ENCODE measurements around the gene USP48. TPM values are rescaled to one million over a fixed set of nuclear protein-coding genes. Genes with fewer than 3 reads are reported as not detected.

Gene USP48
- total RNA-seq, 1 experiment from 2014 or later: 60.9 TPM

DNA sequence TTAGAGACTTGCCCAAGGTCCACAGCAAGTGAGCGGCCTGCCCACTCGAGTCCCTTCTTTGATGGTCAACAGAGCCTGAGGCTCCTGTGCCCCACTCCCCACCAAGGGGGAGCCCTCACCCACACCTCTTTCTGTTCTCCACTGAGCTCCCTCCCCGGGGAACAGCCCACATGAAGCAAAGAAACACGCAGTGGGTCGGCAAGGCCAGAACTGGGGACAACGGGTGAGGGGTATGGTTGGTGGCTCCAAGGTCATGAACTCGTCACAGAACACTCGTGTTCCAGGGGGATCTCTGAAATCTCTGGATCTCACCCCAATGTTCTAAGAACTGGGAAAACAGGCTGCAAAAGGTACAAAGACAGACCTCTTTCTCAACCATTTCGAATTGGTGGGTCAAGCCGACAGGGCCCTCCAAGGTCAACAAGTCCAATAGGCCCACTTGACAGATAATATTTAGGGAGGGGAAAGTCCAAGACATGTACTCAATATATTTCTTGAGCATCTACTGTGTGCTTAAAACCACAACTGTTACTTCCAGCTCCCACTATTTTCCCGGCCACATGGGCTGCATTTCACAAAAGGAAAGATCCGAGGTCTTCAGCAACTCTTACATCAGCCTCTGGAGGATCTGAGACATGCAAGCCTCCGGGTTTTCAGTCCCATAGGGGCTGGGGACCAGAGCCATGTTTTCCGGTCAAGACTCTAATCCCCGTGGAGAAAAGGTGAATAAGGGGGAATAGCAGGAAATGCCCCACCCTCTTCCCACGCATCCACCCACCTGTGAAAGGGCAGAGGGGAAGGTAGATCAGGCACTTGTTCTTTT is 112.7 kb downstream of the USP48 start:
- H3K27me3 ChIP-seq: no peaks in the 10 kb centered on the region
- peaks cover 23% of the 10 kb centered on the region for H3K4me1 ChIP-seq
- H3K9me3 ChIP-seq (replicated peaks): no peaks in the 10 kb centered on the region
- DNase-seq: no peak
- no peaks in the 10 kb centered on the region for H3K36me3 ChIP-seq
- H3K4me3 ChIP-seq: no peak overlapping the region
- no peak overlapping the region for H3K27ac ChIP-seq

DNA sequence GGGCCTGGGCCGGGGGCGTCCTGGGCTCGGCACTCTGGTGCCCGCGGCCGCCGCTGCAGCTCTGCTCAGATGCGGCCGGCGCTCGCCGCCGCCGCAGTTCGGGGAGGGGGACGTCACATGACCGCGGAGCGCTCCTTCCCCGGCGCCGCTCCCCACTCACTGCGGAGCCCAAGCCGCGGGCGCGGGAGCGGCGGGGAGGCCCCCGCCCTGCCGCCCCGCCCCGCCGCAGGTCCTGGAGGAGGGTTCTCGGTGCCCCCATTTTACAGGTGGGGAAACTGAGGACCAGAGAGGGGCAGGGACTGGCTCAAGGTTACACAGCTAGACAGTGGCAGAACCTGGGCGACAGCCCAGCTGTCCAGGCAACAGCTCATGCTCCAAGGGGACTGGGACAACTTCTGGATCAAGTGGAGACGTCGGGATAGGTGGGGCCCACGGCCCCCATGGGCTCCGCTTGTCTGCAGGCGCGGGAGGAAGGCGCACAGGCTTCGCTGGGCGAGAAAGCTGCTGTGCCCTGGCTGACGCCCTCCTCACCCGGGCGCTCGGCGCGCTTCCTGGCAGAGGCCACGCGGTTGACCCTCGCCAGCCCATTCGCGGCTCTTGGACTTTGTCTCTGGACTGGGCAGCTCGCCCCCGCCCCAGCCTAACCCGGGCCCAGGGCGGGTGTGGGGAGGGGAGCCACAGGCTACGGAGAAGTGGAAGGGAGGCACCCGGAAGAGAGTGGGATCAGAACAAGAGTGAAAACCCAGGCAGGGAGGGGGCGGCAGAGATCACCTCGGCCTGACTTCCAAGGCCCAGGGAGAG is 113.5 kb downstream of the USP48 start, which contains the start of gene RAP1GAP:
Gene RAP1GAP, minus strand, starts transcription at position 100 of the 801 bp plus-strand sequence. CDS start 49,325 bp downstream, outside the sequence.
- H3K4me3 ChIP-seq: peak within 1 kb of the TSS; percentile 60
- H3K36me3 ChIP-seq: no peaks in the 10 kb centered on the region
- no peak for DNase-seq
- no peak within 1 kb of the TSS for H3K27ac ChIP-seq
- no peaks in the 10 kb centered on the region for H3K9me3 ChIP-seq (replicated peaks)
- H3K4me1 ChIP-seq: peaks cover 23% of the 10 kb centered on the region
- no peaks in the 10 kb centered on the region for H3K27me3 ChIP-seq

DNA sequence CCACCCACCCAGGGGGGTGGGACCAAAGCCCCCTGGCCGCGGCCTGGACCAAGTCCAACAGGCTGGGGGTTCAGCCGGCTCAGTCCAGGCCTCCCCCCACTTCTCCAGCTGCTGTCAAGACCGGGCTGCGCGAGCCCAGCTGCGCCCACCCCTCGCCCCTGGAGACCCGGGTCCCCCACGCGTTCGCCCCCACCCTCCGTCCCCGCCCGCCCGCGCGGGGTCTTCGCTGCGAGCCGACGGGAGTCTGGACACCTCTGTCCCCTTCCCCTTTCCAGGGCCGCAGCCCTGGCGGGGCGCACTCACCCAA is 114.0 kb downstream of the USP48 start:
- Histone ChIP-seq H3K4me3 (peak overlapping the region; percentile 60), H3K27me3 (no peaks in the 10 kb centered on the region)
- no peak for DNase-seq

DNA sequence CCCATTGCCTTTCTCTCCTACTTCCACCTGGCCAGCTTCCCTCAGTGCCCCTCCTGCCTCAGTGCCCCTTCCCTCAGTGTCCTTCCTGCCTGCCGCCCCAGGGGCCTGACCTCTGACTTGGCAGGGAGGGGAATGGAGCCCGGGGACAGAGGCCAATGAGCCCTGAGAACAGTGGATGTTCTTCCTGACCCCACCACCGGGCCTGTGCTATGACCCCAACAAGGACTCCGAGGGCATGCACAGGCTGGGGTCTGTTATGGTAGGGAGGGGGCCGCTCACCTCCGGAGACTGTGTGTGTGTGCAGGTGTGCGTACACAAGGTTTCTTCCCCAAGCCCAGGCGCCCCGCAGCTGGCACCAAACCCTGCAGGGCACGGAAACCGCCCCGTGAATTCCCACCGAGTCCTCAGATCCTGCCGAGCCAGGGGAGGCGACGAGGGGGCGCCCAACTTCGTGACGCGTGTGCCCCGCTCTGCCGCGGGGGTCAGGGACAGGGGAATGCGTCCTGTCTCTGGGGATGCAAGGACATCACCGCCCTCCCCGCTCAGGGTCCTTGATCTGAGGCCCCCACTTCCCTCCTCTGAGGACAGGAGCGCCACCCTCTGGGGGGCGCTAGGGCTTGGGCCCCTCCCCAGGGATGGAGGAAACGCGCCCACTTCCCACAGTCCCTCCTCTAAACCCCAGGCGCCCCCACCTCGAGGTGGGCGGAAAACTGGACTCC is 114.6 kb downstream of the USP48 start:
- no peaks in the 10 kb centered on the region for H3K9me3 ChIP-seq (replicated peaks)
- H3K27ac ChIP-seq: no peak overlapping the region
- no peaks in the 10 kb centered on the region for H3K27me3 ChIP-seq
- peak overlapping the region; percentile 60 for H3K4me3 ChIP-seq
- no peaks in the 10 kb centered on the region for H3K36me3 ChIP-seq
- peaks cover 17% of the 10 kb centered on the region for H3K4me1 ChIP-seq
- DNase-seq: no peak

More for the DNA sequence above, 114.0 kb downstream of the USP48 start:
- Histone ChIP-seq H3K36me3 (no peaks in the 10 kb centered on the region), H3K27ac (no peak overlapping the region), H3K4me1 (peaks cover 22% of the 10 kb centered on the region), H3K9me3 (replicated peaks) (no peaks in the 10 kb centered on the region)

DNA sequence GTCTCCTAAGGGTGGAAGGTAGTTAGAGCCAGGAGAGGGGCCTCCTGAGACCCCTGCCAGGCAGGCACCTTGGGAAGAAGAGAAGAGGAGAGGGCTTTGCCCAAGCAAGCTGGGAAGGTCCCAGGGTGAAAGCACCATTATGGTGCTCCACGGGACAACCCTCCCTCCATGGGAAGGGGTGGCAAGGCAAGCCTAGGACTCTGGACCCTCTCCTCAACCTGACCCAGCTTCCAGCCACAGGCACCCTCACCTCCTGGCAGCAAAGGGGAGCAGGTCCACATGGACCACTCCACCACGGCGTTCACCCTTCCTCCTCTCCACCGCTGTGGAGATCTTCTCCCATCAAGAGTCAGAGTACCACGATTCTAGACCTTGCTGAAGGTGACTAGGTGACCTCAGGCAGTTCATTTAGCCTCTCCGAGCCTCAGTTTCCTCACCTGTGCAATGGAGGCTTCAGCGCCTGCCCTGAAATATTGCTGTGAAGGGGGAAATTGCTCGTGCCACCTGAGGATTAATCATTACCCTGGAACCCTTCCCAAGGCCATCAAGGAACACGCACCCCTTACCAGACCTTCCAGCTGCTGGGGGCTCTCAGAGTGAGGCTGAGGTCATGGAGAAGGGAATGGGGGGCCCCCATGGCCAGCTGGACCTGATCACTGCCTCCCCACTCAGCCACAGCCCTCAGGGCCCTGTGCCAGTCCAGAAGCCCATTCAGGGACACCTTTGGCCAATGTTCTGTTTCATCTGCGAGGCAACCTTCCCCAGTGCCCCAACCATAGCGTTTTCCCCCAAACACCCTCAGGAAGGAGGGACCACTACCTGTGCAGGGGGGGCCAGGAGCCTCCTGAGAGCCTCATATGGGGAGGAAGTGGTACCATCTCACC is 115.4 kb downstream of the USP48 start:
- Histone ChIP-seq H3K27me3 (no peaks in the 10 kb centered on the region), H3K27ac (no peak overlapping the region), H3K36me3 (no peaks in the 10 kb centered on the region), H3K4me3 (no peak overlapping the region), H3K4me1 (peaks cover 9% of the 10 kb centered on the region), H3K9me3 (replicated peaks) (no peaks in the 10 kb centered on the region)
- DNase-seq: no peak

DNA sequence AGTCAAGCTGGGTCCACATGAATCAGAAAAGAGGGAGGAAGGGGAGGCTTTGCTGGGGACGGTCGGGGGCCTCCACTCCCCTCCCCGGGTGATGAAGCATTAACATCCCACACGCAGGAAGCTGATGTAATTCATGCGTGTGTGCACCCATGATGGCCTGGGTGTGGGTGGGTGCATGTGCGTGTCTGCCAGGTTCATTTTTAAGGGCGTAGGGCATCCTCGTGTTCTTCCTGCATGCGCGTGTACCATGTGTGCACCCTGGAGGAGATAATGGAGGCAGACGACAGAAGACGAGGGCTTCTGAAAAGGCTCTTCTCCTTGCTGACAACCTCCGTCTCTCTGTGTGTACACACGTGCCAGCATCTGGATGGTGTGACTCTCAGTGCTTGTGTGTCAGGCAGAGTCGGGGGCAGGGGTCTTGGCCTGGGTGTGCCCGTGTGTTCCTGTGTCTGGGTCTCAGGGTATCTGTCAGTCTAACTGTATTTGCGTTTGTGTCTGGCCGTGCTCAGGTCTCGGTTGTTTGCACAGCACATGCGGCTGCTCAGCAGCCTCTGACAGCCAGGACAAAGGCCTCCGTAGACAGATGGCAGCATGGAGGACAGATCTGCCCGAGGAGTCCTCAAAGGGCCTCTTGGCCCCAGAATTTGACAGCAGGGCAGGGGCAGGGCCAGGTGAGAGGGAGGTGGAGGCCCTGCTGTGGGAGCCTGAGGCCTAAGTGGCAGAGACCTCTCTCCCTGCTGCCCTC is 116.2 kb downstream of the USP48 start:
- DNase-seq: no peak
- Histone ChIP-seq H3K9me3 (replicated peaks) (no peaks in the 10 kb centered on the region), H3K27ac (no peak overlapping the region), H3K27me3 (no peaks in the 10 kb centered on the region), H3K36me3 (no peaks in the 10 kb centered on the region), H3K4me3 (no peak overlapping the region), H3K4me1 (peaks cover 9% of the 10 kb centered on the region)

DNA sequence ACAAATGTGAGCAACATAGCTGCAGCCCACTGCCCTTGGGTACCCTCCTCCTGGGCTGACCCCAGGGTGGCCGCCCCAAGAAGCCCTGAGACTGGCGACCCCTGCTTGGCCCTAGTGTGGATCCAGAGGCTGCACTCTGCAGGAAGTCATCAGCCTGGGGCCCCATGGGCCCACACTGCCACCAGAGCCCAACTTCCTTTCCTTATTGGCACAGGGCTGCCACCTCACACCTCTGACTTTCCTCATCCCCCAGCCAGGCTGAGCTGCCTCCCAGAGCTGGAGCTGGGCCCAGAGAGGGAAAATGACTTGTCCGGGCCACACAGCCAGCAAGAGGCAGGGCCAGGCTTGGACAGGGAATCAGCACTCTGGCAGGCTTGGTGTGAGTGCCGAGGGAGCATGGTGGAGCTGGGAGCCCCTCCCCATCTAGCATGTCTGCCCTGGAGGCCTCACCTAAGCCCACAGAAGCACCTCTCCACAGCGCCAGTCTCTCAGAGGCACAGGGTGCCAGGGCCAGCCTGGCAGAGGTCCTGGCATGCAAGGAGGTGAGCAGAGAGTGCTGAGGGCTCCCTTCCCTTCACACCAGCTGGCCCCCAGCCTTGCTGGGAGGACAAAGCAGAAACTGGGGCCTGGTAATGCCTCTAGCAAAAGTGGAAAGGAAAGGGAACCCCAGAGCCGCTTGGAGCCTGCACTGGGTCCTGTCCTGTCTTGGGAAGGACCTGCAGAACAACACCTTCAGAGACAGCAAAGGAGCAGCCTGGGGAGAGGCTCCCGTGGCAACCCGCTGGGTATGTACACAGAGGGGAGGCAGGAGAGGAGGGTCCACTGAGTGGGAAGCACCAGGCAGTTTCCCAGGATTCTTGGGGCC is 117.0 kb downstream of the USP48 start:
- no peak for DNase-seq
- Histone ChIP-seq H3K4me3 (no peak overlapping the region), H3K4me1 (peaks cover 9% of the 10 kb centered on the region), H3K9me3 (replicated peaks) (no peaks in the 10 kb centered on the region), H3K27ac (no peak overlapping the region), H3K27me3 (no peaks in the 10 kb centered on the region), H3K36me3 (no peaks in the 10 kb centered on the region)

DNA sequence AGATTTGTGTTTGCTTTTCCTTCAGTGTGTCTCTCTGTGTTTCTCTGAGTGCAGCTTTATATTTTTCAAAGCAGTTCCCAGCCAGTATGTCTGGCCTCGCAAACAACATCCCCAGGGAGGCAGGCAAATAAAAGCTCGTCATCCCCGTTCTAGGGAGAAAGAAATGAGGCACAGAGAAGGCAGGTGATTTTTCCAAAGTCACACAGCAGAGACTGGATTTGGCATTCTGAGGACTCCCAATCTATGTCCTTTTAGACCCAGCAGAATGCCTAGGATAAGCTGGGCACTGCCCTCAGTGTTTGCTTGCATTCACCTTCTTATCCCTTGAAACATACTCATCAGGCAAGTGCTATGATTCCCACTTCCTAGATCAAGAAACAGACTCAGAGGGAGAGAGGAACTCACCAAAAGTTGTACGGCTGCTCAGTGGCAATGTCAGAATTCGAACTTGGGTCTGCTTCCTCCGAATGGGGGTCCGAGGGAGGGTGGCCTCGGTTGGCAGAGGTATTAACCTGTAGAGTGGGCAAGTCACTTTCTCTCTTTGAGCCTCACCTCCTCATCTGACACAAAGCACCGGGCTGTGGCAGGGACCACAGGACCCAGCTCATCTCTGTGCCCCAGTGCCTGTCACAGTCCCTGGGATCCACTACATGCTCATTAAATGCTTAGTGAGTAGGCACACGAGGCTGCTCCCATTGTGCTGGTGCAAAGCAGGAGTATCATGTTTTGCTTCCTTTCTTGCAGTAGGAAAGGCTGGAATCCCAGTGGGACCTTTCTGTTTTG is 118.0 kb downstream of the USP48 start:
- no peak overlapping the region for H3K4me3 ChIP-seq
- no peak for DNase-seq
- H3K27ac ChIP-seq: no peak overlapping the region
- no peaks in the 10 kb centered on the region for H3K36me3 ChIP-seq
- H3K27me3 ChIP-seq: no peaks in the 10 kb centered on the region
- peaks cover 3% of the 10 kb centered on the region; the same call in 1 of the 2 replicates for H3K4me1 ChIP-seq
- H3K9me3 ChIP-seq (replicated peaks): no peaks in the 10 kb centered on the region

DNA sequence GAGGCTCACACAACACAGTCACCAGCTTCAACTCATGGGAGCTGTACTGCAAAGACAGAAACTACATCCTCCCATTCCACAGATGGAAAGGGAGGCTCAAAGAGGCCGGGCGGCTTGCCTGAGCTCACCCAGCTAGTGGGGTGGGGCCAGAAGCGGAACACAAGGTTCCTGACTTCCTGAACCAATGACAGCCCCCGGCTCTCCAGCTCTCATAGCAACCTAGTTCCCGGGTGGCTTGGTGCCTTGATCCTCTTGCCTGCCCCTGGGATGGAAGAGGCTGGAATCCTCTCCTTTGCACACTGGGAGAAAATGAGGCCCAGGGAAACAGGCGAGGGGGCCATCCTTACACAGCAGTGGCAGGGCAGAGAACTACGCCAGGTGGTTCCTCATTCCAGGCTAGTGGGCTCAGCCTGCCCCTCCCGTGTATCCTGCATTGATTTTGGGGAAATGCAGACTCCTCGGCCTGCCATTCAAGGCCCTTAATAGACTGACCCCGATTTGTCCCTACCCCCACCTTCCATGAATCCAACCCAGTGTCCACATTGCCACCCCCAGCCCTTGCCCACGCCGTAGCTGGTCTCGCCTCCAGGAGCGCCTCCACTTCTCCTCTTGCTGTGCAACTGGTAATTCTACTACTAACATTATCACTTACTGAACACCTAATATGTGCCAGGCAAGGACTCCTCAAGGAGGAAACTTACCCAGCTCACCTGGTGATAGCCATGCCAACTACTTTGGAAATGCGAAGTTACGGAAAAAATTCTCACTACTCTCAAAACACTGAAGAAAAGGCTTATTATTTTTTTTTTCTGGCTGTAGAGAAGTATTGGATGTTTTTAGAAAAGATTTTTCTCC is 118.8 kb downstream of the USP48 start:
- Histone ChIP-seq H3K4me1 (no peaks in the 10 kb centered on the region), H3K4me3 (no peak overlapping the region), H3K9me3 (replicated peaks) (no peaks in the 10 kb centered on the region), H3K36me3 (no peaks in the 10 kb centered on the region), H3K27ac (no peak overlapping the region), H3K27me3 (no peaks in the 10 kb centered on the region)
- DNase-seq: no peak

DNA sequence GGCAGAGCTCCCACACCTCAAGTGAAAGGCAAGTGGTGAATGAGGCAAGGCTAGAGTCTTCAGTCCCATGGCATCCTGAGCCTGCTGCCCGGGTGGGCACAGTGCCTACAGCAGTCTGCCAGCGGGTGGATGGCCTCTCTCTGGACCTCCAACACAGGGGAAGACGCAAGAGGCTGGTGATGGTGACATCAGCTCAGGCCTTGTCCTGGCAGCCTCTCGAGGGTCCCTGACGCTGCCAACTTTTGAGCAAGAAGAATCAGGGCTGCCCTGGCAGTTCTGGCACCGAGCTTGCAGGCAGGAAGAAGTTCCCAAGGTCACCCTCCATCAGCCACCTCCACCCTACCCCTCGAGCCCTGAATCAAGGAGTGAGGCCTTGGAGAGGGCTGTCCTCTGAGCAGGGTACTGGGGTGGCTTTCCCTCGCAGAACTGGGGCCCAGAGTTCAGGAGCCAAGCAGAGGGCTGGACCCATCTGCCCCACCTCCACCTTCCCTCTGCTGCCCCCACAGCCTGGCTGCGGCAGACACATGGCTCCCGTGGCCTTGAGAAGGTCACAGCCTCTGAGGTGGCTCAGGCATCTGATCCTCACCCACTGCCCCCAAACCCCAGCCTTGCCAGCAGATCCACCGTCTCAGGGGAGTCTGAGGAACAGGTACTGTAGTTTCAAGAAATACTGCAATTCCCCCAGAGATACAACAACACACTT is 119.5 kb downstream of the USP48 start:
- Histone ChIP-seq H3K9me3 (replicated peaks) (no peaks in the 10 kb centered on the region), H3K4me3 (no peak overlapping the region), H3K36me3 (no peaks in the 10 kb centered on the region), H3K27ac (no peak overlapping the region), H3K4me1 (no peaks in the 10 kb centered on the region), H3K27me3 (no peaks in the 10 kb centered on the region)
- no peak for DNase-seq

Measured in SJCRH30 (cell line).